KOPT-K1 (cell line): ENCODE measurements around the gene RNU7-1.

ENCODE experiments used
- H3K27ac ChIP-seq: fragments of 200-600 bp; sonication (generic); 2 replicates; pipeline ENCODE4 v1.5.1; 2016; ENCODE audit warnings: antibody characterized with exemption, mild to moderate bottlenecking, low read depth, low read length; ENCODE audit not compliant: poor library complexity, severe bottlenecking
- H3K36me3 ChIP-seq: fragments of 200-600 bp; sonication (generic); 2 replicates; pipeline ENCODE4 v1.5.1; 2017; ENCODE audit warnings: antibody characterized with exemption, mild to moderate bottlenecking, low read length, moderate library complexity; ENCODE audit not compliant: insufficient read depth
- H3K9me3 ChIP-seq: fragments of 200-600 bp; sonication (generic); 2 replicates; pipeline ENCODE4 v1.5.1; 2017; ENCODE audit warnings: antibody characterized with exemption, low read length, mild to moderate bottlenecking; ENCODE audit not compliant: insufficient read depth, poor library complexity, severe bottlenecking

RNU7-1 gene

DNA sequence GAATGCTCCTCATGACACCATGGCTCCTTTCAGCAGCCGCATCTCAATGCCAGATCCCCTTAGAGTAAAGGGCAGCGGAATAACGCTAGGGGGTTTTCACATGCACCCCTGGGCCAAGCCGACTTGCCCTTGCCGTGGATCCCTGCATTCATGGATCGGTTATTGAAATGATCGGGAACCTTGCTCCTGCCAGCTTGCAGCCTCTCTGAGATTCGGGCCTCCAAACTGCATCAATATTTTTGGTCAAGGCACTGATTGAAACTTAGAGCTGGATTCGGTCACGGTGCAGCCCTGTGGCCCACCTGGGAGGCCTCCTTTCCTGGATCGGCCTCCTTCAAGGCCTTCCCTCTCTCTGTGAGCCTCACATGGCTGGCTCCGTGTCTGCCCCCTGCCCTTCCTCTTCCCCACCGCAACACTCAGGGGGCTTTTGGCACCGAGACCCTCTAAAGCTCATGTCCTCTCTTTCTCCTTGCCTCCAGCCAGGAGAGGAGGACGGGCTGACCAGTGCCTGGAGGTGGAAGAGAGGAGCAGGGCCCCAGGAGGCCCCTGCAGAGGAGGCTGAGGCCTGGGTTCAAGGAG, 9.3 kb downstream of the RNU7-1 start:
- H3K9me3 ChIP-seq: no peaks in the 10 kb centered on the region
- peaks cover 37% of the 10 kb centered on the region for H3K36me3 ChIP-seq
- peak overlapping the region; percentile 97 for H3K27ac ChIP-seq

DNA sequence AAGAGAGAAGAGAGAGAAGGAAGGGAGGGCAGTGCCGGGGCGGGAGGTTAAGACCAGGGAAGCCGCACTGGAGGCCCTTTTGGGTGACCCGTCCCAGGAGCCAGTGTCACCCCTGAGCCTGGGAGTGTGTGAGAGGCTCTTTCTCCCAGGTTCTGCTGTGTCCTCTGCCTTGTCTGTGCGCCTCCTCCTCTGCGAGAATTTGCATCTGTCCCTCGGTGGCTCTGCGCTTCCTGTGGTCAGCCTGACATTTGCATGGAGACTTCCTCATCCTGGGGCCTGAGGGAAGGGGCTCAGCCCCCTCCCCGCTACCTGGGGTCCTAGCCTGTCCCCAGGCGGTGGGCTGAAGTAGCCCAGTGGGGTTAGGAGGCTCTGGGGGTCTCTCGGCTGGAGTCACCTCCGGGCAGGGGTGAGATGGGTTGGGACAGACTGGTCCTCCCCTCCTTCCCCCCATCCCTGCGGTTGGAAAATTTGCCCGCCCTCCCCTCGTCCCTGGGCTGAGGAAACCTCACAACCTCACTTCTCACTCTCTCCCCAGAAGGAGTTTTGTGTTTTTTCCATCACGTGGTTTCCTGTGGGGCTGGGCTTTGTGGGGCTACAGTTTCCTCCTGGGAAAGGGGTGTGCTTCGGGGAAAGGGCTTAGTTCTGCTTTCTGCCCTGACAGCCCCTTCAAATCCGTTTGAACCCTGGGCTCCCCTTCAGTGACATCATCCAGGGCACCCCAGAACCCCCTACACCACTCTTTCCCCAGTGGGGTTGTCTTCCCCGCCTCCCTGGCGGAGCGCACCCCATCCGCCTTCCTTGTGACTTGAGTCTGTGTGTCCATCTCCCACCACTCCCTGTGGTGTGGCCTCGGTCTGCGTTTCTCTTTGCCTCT, 10.1 kb downstream of the RNU7-1 start:
- H3K9me3 ChIP-seq: no peaks in the 10 kb centered on the region
- H3K27ac ChIP-seq: peak overlapping the region; percentile 97
- peaks cover 44% of the 10 kb centered on the region for H3K36me3 ChIP-seq

GRCh38 chr12:6954316-6955107, 10.9 kb downstream of the RNU7-1 start:
- Histone ChIP-seq H3K9me3 (no peaks in the 10 kb centered on the region), H3K27ac (peak overlapping the region; percentile 97), H3K36me3 (peaks cover 44% of the 10 kb centered on the region)

DNA sequence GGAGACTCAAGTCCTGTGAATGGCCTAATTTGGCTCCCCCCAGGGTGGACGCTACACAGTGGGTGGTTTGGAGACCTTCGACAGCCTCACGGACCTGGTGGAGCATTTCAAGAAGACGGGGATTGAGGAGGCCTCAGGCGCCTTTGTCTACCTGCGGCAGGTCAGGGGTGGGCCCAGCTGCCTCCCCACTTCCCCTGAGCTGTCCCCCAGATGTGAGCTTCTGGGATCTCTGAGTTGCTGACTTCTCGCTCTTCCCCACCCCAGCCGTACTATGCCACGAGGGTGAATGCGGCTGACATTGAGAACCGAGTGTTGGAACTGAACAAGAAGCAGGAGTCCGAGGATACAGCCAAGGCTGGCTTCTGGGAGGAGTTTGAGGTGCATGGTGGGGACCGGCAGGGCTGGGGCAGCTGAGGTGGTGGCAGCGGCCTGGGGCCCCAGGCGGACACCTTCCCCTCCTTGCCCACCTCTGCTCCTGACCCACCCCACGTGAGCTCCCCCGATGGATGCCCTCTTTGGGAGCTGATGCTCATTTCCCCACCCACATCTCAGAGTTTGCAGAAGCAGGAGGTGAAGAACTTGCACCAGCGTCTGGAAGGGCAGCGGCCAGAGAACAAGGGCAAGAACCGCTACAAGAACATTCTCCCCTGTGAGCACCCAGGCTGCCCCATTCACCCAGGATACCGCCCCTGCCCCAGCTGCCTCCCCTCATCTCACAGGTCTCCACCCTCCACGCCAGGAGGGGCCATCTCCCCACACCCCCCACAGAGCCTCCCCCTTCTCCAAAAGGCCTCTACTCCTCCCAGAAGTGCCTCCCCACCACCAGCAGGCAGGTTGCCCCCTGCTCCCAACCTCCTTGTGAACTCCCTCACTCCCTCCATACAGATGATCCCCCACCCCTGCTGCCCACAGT, 11.7 kb downstream of the RNU7-1 start:
- peak overlapping the region; percentile 97 for H3K27ac ChIP-seq

GRCh38 chr12:6956021-6956727, 12.6 kb downstream of the RNU7-1 start:
- H3K9me3 ChIP-seq: no peaks in the 10 kb centered on the region
- H3K36me3 ChIP-seq: peaks cover 57% of the 10 kb centered on the region
- H3K27ac ChIP-seq: peak overlapping the region; percentile 97

More for the DNA sequence above, 11.7 kb downstream of the RNU7-1 start:
- no peaks in the 10 kb centered on the region for H3K9me3 ChIP-seq
- H3K36me3 ChIP-seq: peaks cover 49% of the 10 kb centered on the region

DNA sequence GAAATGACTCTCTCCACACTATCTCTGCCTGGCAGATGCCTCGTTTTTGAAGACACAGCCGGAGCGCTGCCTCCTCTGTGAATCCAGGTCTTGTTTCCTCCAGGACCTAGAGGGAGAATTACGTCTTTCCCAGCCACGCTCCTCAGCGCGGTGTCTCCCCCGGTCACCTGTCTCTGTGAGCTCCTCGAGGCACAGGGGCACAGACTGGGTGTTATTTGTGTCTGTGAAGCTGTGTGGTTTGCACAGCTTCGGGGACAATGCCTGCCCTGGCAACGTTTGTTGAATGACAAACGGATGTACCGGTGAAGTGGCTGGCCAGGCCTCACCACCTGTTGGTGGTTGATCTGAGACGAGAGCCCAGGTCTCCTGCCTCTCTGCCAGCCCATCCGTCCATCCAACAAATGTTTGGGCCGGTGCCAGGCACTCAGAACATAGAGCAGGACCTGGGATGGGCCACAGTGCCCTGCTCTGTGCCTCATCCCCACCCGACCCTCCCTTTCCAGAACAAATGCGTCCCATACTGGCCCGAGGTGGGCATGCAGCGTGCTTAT, 13.6 kb downstream of the RNU7-1 start:
- Histone ChIP-seq H3K9me3 (no peaks in the 10 kb centered on the region), H3K36me3 (peaks cover 62% of the 10 kb centered on the region), H3K27ac (peak overlapping the region; percentile 97)

GRCh38 chr12:6957741-6958608, 14.4 kb downstream of the RNU7-1 start:
- H3K27ac ChIP-seq: peak overlapping the region; percentile 97
- peaks cover 62% of the 10 kb centered on the region for H3K36me3 ChIP-seq
- no peaks in the 10 kb centered on the region for H3K9me3 ChIP-seq

- Histone ChIP-seq H3K36me3 (peaks cover 62% of the 10 kb centered on the region), H3K27ac (peak overlapping the region; percentile 97), H3K9me3 (no peaks in the 10 kb centered on the region)
Measured at GRCh38 chr12:6958609-6959057, 15.0 kb downstream of the RNU7-1 start.

- Histone ChIP-seq H3K27ac (peak overlapping the region; percentile 97), H3K36me3 (peaks cover 66% of the 10 kb centered on the region), H3K9me3 (no peaks in the 10 kb centered on the region)
Measured at GRCh38 chr12:6959058-6959804, 15.6 kb downstream of the RNU7-1 start.

DNA sequence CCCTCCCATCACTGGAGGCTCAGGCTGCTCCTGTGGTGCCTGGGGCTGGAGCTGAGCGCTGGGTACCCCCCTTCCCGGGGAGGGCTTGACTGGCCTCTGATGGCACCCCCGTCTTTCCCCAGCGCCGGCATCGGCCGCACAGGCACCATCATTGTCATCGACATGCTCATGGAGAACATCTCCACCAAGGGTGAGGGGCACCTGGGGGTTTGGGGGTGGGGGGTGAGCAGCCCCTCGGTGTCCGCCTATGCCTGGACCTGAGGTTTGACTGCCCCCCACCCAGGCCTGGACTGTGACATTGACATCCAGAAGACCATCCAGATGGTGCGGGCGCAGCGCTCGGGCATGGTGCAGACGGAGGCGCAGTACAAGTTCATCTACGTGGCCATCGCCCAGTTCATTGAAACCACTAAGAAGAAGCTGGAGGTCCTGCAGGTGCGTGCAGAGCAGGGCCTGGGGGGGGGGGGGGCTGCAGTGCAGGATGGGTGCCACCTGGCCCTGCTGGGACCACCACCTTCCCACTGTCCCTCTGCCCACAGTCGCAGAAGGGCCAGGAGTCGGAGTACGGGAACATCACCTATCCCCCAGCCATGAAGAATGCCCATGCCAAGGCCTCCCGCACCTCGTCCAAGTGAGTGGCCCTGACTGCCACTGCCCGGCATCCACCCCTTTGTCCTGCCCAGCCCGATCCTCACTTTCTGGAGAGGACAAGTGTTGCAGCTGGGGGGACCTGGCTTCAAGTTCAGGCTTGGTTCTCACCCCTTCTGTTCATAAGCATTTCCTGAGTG, 16.4 kb downstream of the RNU7-1 start:
- Histone ChIP-seq H3K9me3 (no peaks in the 10 kb centered on the region), H3K36me3 (peaks cover 66% of the 10 kb centered on the region), H3K27ac (peak overlapping the region; percentile 97)

GRCh38 chr12:6960593-6961277, 17.1 kb downstream of the RNU7-1 start:
- Histone ChIP-seq H3K27ac (peak overlapping the region; percentile 97), H3K9me3 (no peaks in the 10 kb centered on the region), H3K36me3 (peaks cover 66% of the 10 kb centered on the region)
